GM21360 (cell line): ENCODE data around the gene GABRR2.

Source experiments
- ATAC-seq: cut with Tn5 transposase; IDR thresholded peaks from one replicate; pipeline ENCODE4 v1.9.1; 2021; ENCODE audit warnings: mild to moderate bottlenecking, moderate library complexity; ENCODE audit not compliant: unreplicated experiment

Gene GABRR2

DNA sequence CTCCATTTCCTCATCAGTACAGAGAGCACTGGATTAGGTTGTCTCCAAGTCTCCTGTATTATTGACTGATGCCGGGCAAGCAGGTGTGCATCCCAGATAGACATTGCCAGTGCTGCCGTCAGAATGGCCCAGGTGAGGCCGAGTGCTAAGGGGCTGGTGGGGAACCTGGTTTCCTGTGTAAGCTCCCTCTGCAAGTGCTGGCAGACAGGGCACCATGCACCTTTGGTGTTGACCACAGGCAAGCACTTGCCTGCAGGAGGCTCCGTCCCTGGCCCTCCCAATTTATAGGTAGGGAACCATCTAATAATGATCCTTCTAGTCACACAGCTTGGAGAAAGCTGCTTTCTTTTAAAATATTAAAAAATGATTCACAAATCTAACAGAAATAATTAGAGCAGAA lies 98.7 kb downstream of the GABRR2 start:
- no peak for ATAC-seq

DNA sequence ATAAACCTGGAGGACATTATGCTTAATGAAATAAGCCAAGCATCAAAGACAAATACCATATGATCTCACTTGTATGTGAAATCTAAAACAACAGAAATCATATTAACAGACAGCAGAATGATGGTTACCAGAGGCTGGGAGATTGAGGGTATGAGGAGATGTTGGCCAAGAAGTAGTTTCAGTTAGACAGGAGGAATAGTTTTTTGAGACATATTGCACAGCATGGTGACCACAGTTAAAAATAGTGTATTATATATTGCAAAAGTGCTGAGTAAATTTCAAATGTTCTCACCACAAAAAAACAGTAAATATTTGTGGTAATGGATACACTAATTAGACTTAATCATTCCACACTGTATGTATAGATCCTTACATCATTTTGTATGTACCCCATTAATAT lies 99.7 kb downstream of the GABRR2 start:
- ATAC-seq: no peak

- no peak for ATAC-seq
These were observed 100.9 kb downstream of the GABRR2 start for GRCh38 chr6:89214197-89214596.

DNA sequence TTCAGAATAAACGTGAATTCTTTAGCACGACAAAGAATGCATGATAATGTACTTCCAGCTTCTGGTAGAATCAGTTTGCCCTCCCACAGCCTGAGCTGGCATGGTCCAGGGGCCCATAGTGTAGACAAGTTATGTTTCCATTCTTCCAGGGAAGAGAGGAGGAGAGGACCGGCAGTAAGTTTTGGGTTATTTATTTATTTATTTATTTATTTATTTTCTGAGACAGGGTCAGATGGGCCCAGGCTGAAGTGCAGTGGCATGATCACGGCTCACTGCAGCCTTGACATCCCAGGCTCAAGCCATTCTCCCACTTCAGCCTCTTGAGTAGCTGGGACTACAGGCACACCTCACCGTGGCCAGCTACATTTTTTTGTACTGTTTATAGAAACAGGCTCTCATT lies 102.6 kb downstream of the GABRR2 start:
- no peak for ATAC-seq

GRCh38 chr6:89209457-89209856 lies 105.6 kb downstream of the GABRR2 start:
- ATAC-seq: no peak

- no peak for ATAC-seq
These were observed 106.5 kb downstream of the GABRR2 start for GRCh38 chr6:89208551-89208950.
